ENCODE measurements around the gene SYNGR2. TPM values are rescaled to one million over a fixed set of nuclear protein-coding genes. Genes with fewer than 3 reads are reported as not detected.

SYNGR2 gene
- total RNA-seq, 1 experiment from 2014 or later = 169 TPM

DNA sequence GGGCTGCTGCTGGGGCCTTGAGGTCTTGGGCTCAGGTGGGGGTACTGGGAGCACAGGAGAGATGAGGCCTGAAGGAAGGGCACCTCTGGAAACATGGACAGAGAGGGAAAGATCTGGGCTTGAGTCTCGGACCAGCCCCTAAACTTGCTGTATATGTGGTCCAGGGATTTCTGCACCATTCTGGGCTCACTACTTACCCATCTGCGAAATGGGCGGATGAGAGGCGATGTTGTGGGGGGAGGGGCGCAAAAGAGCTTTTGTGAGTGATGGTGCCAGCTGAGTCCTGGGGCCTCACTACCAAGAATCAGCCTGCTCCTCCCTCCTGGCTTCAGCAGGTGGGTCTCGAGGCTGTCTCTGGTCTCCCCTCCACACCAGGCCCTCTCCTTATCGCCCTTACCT lies 21.9 kb upstream of the SYNGR2 start:
- CTCF ChIA-PET = no interaction called here
- intact Hi-C loops (cut with micrococcal nuclease; ENCODE audit: unreplicated experiment) = no loop called here
- H3K27ac Mint-ChIP-seq (ENCODE audit: unreplicated experiment) = no peak overlapping the region
- Histone ChIP-seq H3K36me3 (ENCODE audit: control insufficient read depth, insufficient read depth, low read length) (no peaks in the 10 kb centered on the region), H3K9me3 (no peaks in the 10 kb centered on the region), H3K27me3 (replicated peaks; ENCODE audit: control insufficient read depth, insufficient read depth, low read length) (no peaks in the 10 kb centered on the region), H3K4me3 (ENCODE audit: low read depth, low read length) (no peak overlapping the region), H3K4me1 (peaks cover 55% of the 10 kb centered on the region)
- no peak overlapping the region for H3K4me3 Mint-ChIP-seq (ENCODE audit: unreplicated experiment)
- POLR2A ChIA-PET = no interaction called here
- no TSS peak for BruUV-seq (replicated peaks)
- no peaks in the 10 kb centered on the region for H3K36me3 Mint-ChIP-seq (ENCODE audit: insufficient read depth, unreplicated experiment)
- TF ChIP-seq, protein P1, sequence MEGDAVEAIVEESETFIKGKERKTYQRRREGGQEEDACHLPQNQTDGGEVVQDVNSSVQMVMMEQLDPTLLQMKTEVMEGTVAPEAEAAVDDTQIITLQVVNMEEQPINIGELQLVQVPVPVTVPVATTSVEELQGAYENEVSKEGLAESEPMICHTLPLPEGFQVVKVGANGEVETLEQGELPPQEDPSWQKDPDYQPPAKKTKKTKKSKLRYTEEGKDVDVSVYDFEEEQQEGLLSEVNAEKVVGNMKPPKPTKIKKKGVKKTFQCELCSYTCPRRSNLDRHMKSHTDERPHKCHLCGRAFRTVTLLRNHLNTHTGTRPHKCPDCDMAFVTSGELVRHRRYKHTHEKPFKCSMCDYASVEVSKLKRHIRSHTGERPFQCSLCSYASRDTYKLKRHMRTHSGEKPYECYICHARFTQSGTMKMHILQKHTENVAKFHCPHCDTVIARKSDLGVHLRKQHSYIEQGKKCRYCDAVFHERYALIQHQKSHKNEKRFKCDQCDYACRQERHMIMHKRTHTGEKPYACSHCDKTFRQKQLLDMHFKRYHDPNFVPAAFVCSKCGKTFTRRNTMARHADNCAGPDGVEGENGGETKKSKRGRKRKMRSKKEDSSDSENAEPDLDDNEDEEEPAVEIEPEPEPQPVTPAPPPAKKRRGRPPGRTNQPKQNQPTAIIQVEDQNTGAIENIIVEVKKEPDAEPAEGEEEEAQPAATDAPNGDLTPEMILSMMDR (IDR thresholded peaks at IDR 0.05; ENCODE audit: insufficient read depth in 1 of 2, low read depth in 1 of 2, low read length in 1 of 2, severe bottlenecking in 1 of 2, unreplicated experiment in 1 of 2) = no peak
- no peaks in the 10 kb centered on the region for H3K9me3 Mint-ChIP-seq (ENCODE audit: unreplicated experiment)
- no peak for DNase-seq
- H3K4me1 Mint-ChIP-seq (ENCODE audit: low read depth, unreplicated experiment) = peaks cover 17% of the 10 kb centered on the region
- no peaks in the 10 kb centered on the region for H3K27me3 Mint-ChIP-seq (ENCODE audit: insufficient read depth, unreplicated experiment)

DNA sequence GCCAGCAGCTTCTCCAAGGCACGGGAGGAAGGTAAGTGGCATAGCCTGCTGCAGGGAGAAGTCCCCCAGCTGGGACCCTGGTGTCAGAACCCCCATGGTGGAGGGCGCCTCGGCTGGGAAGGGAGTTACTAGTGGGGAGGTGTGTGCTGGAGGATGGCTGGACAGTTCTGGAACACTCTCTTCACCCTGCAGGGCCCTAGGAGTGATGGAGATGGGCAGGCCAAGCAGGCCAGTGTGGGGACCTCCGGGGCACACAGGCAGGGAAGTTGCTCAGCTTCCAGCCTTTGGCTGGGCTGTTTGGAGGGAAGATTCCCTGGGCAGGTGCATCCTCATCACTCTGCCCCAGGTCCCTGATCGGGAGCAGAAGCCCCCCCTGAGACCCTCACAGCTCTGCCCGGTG lies 21.5 kb upstream of the SYNGR2 start:
- Histone ChIP-seq H3K36me3 (ENCODE audit: control insufficient read depth, insufficient read depth, low read length) (no peaks in the 10 kb centered on the region), H3K4me1 (peaks cover 56% of the 10 kb centered on the region), H3K4me3 (ENCODE audit: low read depth, low read length) (no peak overlapping the region), H3K27me3 (replicated peaks; ENCODE audit: control insufficient read depth, insufficient read depth, low read length) (no peaks in the 10 kb centered on the region), H3K9me3 (no peaks in the 10 kb centered on the region)
- CTCF ChIA-PET = no interaction called here
- Mint-ChIP-seq H3K9me3 (ENCODE audit: unreplicated experiment) (no peaks in the 10 kb centered on the region), H3K36me3 (ENCODE audit: insufficient read depth, unreplicated experiment) (no peaks in the 10 kb centered on the region), H3K4me3 (ENCODE audit: unreplicated experiment) (no peak overlapping the region), H3K27ac (ENCODE audit: unreplicated experiment) (no peak overlapping the region), H3K4me1 (ENCODE audit: low read depth, unreplicated experiment) (peaks cover 18% of the 10 kb centered on the region), H3K27me3 (ENCODE audit: insufficient read depth, unreplicated experiment) (no peaks in the 10 kb centered on the region)
- intact Hi-C loops (cut with micrococcal nuclease; ENCODE audit: unreplicated experiment) = no loop called here
- TF ChIP-seq, protein P1 (IDR thresholded peaks at IDR 0.05; ENCODE audit: insufficient read depth in 1 of 2, low read depth in 1 of 2, low read length in 1 of 2, severe bottlenecking in 1 of 2, unreplicated experiment in 1 of 2) = no peak
- BruUV-seq (replicated peaks) = no TSS peak
- peak in 1 of 2 experiments; percentile 29 for DNase-seq
- POLR2A ChIA-PET = no interaction called here

DNA sequence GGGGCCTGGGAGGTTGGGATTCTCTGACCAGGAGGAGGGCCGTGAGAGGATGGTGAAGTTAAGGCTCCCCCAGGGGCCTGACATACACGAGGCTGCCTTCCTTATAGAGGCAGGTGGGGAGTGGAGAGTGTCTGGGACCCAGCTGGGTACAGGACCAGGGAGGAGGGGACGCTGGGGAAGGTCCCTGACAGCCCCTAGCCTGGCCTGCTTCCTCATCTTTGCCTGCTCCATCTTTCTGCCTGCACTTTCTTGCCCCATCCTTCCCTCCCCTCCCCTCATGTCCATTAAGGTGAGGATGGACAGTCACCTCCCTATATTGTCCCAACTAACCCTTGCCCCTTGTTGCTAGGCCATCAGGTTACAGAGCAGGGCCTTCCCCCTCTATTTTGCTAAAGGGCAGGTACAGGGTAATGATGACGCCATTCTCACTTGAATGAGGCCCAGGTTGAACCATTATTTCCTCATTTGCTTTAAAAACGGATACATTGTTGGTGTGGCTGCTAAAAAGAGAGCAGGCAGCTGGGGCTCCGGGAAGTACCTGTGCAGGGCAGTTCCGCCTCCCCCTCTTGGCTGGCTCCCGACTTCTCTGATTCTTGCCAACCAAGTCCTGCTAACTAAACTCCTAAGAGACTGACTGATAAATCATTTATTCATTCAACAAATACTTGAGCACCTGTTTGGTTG lies 20.9 kb upstream of the SYNGR2 start:
- Mint-ChIP-seq H3K4me1 (ENCODE audit: low read depth, unreplicated experiment) (peaks cover 18% of the 10 kb centered on the region), H3K9me3 (ENCODE audit: unreplicated experiment) (no peaks in the 10 kb centered on the region), H3K27ac (ENCODE audit: unreplicated experiment) (no peak overlapping the region), H3K36me3 (ENCODE audit: insufficient read depth, unreplicated experiment) (no peaks in the 10 kb centered on the region), H3K4me3 (ENCODE audit: unreplicated experiment) (no peak overlapping the region), H3K27me3 (ENCODE audit: insufficient read depth, unreplicated experiment) (no peaks in the 10 kb centered on the region)
- BruUV-seq (replicated peaks) = no TSS peak
- no peak for DNase-seq
- CTCF ChIA-PET = no interaction called here
- intact Hi-C loops (cut with micrococcal nuclease; ENCODE audit: unreplicated experiment) = no loop called here
- no peaks in the 10 kb centered on the region for H3K36me3 ChIP-seq (ENCODE audit: control insufficient read depth, insufficient read depth, low read length)
- no peaks in the 10 kb centered on the region for H3K27me3 ChIP-seq (replicated peaks; ENCODE audit: control insufficient read depth, insufficient read depth, low read length)
- peaks cover 57% of the 10 kb centered on the region for H3K4me1 ChIP-seq
- H3K4me3 ChIP-seq (ENCODE audit: low read depth, low read length) = no peak overlapping the region
- no peaks in the 10 kb centered on the region for H3K9me3 ChIP-seq
- TF ChIP-seq, protein P1 (IDR thresholded peaks at IDR 0.05; ENCODE audit: insufficient read depth in 1 of 2, low read depth in 1 of 2, low read length in 1 of 2, severe bottlenecking in 1 of 2, unreplicated experiment in 1 of 2) = no peak
- POLR2A ChIA-PET = no interaction called here
